SH-SY5Y (cell line): Measurements from ENCODE around the gene NME7.

Experiments
- GATA2 ChIP-seq: IDR thresholded peaks from 2 replicates; pipeline ENCODE4 v1.6.1; 2011; ENCODE audit warnings: mild to moderate bottlenecking, low read depth, low read length
- GATA3 ChIP-seq: IDR thresholded peaks from 2 replicates; pipeline ENCODE4 v1.6.1; 2011; ENCODE audit warnings: low read depth, mild to moderate bottlenecking, low read length, moderate library complexity

NME7 gene

DNA sequence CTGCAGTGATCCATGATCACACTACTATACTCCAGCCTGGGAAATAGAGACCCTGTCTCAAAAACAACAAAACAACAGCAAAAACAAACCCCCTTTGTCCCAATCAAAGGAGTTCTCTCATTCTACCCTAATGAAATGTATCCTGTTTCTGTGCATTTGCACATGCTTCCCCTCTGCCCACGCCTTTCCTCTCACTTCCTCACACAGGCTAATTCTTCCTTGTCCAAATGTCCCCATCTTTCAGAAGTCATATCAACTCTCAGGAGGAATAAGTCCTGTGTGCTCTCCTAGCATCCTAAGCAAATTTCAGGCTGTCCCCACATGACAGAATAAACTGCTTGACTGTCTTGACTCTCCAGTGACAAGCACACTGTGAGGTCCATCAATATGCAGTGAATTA is 269.2 kb downstream of the NME7 start:
- TF ChIP-seq GATA3: no peak
- no peak for TF ChIP-seq GATA2

DNA sequence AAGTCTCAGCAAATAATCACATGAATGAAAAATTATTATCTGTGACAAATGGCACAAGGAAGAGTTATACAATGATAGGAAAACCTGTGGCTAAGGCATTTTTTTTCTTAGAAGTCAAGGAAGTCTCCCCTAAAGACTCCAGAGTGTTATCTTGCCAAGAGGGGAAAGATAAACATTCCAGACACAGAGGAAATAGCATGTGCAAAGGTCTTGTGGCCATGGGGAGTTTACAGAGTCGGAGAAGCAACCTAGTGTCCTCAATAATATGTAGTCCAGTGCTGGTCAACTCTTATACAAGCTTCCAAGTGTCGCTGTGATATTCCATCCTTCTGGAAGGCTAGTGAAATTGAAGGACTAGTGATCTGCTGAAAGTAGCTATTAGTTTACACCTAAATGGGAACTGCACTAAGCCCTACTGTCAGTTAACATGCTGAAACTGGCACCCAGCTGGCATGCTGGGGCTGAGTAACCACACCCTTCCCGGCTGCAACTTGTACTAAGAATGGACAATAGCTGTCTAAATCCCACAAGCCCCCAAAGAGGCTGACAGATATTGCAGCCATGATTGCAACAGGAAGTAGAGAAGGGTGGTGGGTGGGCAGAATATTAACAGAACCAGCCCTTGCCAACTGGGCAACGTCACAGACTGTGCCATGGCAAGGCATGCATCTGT is 272.6 kb downstream of the NME7 start:
- TF ChIP-seq GATA2 (no peak), GATA3 (no peak)

DNA sequence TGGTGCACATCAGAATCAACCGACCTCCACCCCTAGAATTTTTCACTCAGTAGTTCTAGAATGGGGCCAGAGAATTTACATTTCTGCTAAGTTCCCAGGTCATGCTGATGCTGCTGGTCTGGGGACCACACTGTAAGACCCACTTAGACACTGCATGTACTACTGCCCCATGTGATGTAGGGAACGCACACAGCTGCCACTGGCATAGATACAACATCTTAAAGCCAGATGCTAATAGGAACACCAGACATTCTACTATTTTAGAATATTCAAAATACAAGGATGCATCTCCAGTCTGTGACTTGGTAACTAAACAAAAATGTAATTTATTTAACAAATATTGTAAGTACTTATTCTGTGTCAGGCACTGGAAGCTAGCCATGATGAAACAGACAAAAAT is 275.2 kb downstream of the NME7 start:
- TF ChIP-seq GATA3 (no peak), GATA2 (no peak)

DNA sequence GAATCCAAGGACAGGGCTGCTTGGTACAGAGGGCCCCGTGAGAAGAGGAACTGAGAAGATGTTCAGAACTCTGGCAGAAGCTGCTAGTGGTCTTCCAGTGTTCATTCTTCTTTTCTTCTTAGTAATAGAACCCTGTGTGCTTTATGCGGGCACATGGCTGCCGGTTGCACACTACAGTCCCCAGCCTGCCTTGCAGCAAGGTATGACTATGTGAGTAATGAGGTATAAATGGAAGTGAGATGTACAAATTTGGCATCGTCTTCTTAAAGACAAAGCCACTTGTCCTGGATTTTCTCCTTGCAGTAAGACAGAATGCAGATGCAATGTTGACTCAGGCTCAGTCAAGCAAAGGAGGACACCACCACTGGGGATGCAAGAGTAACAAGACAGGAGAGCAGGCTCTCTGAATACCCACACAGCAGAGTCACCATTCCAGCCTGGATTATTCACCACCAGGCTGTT is 276.1 kb downstream of the NME7 start:
- no peak for TF ChIP-seq GATA3
- TF ChIP-seq GATA2: no peak

DNA sequence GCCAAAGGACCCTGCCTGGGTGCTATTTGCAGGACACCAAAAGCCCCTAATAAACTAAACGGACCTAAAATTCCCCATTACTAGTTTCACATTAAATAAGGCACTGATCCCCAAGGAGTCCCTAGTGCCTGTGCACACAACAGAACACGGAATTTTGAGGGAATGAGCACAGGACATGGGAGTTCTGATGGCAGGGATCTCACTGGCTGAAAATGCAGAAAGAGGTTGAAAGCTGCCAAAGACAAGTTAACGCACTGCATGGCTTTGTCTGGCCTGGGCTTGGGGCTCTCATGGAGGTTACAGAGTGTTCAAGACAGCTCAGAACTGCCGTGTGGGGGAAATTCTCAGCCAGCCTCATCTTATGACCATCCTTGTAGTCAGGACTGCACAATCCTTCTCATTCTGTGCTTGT is 276.7 kb downstream of the NME7 start:
- no peak for TF ChIP-seq GATA3
- no peak for TF ChIP-seq GATA2

DNA sequence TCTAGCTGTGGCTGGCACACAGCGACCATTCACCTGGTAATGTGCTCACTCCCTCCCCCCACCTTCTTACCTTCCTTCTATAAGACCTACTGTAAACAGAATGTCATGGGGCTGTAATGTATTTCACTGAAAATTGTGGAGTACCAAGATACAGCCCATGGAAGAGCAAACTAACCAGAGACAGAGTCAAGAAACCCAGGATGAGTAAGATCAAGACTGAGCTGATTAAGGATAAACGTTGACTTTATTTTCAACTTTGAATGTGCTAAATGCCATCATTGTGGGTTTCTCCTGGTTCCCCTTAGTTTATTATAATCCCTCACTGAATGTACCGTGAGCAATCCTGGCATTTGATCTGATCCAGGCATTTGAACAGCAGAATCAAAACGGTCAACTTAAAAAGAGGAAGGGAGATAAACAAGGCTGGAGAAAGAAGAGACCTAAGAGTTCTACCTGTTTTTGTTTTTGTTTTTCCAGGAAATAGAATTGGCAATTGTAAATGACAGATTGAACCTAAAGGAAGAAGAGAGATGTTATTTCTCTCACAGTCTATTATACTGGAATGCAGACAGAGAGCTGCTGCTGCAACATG is 277.2 kb downstream of the NME7 start:
- no peak for TF ChIP-seq GATA3
- TF ChIP-seq GATA2: no peak

DNA sequence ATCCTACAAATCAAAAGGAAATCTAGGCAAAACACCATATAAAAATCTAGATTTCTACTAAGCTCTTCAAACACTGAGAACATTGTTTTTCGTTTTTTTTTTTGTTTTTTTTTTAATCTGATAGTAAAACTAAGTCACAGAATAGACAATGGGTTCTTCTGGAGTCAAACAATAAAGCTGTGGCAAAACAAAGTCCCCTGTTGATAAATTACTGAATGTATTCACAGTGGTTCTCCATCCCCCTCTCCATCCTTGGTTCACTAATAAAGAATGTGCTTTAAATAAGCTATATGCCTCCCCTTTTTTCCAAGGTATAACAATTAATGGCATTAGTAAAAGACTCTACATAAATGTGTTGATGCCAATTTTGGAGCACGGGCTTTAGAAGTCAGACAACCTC is 277.8 kb downstream of the NME7 start:
- TF ChIP-seq GATA3 (no peak), GATA2 (no peak)

DNA sequence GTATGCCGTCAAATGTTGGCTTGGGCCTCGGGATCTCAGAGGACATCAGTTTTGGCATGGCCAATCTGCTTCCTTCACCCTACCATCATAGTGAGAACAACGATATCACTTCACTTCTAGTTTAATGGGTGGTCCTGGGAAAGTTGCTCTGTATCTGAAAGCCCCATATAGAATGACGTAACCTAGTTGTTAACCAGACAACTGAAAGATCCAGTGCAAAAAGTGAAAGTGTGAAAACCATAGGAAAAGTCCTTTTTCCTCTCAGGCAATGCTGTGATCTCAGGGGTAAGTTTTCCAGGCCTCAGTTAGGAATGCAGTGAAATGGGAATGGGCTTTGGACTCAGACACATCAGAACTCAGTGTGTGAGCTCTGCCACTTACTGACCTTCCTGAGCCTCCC is 279.7 kb downstream of the NME7 start:
- TF ChIP-seq GATA3: no peak
- no peak for TF ChIP-seq GATA2

DNA sequence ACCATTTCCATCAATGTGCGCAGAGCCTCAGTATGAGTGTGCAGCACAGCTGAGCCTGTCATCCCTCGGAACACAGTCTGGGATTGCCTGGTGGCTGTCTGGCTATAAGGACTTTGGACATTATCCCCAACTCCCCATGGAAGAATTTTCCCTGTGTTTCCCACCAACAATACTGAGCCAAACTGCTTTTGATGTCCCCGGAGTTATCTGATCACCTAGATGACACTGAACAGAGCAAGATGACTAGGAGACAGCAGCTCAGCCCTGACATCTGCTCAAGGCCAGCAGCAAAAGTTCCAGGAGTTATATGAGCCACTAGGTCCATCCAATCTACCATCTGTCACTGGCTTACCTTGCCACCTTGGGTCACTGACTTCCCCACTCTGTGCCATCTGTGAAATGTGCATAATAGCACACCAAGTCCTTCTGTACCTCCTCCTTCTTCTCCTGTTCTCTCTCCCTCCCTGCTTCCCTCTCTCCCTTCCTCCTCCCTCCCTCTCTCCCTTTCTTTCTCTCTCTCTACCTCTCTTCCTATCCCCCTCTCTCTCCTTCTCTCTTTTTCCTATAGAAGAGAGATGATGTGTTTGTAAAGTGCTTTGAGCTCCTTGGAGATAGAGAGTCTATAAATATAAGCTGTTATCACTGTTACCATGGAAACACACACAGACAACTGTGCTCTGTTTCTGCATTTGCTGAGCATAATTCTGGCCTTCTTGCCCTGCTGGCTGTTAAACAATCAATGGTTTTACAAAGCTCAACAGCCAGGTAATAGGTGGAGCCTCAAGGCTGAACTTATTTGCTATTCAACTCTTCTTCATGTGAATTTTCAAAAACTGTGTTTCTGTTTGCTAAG is 280.8 kb downstream of the NME7 start:
- TF ChIP-seq GATA3 (peak; percentile 53; the same call in 1 of the 2 replicates), GATA2 (peak; percentile 87)

DNA sequence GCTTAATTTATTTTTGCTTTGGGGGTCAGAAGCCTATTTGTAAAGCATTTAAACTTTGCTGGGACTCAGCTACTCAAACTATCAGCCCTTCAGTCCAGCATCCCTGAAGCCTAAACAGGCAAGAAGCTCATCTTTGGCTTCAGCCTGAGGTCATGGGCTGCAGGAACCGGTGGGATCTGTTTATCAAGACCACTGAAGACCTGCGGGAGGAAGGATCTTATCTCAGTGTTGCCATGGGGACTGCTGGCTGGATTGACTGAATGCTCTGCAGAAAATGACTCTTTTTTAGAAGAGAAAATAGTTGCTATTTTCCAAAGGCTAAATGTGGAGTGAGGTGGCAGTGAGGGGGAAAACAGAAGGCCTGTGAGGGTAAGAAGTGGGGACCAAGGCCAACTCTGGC is 281.7 kb downstream of the NME7 start:
- TF ChIP-seq GATA2 (peak; percentile 68), GATA3 (no peak)
